DMS153 treated with DMSO at 0.1 percent for 48 hours (cell line): ENCODE results near the gene HMHB1.

ENCODE experiments used
- DNase-seq: peaks from one replicate; lab custom pipeline; 2025; ENCODE audit not compliant: unreplicated experiment; lab: John Stamatoyannopoulos, UW

HMHB1 gene

DNA sequence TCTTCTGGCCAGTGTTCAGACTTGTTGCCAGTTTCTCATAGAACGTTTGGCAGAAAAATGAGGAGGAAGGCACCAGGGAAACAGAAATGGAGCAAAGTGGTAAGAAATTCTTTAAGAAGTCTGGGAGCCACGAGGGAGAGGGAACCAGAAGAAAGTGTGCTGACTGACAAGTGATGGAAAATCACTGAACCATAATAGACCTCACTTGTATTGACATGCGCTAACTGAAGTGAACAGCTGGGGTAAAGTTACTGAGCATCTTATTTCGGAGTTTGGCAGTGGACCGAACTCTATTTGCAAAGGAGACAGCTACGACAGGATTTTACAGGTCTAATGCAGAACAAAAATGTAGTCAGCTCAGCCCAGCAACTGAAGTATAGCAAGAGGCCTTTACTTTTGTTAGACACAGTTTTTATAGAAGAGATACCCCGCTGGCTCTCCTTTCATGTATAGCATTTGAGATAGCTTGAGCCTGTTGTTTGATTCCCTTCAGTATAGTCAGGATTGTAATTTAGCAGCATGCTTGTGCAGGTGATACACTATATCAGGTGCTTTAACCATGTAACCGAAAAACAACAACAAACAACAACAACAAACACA is 53.6 kb downstream of the HMHB1 start:
- DNase-seq: no peak
